Measurements from ENCODE around the gene BTBD19. TPM values are rescaled to one million over a fixed set of nuclear protein-coding genes. Genes with fewer than 3 reads are reported as not detected.
A peak's percentile ranks its signal among the peaks of the same experiment; 100 is the strongest.

Gene BTBD19
- total RNA-seq, 2 donors from 2014 or later = 43.1 to 56.6 TPM

- Mint-ChIP-seq H3K36me3 (ENCODE audit: low read depth) (peaks cover 12% of the 10 kb centered on the region), H3K27me3 (no peaks in the 10 kb centered on the region), H3K27ac (peak overlapping the region; percentile 100), H3K4me3 (no peak overlapping the region), H3K4me1 (peaks cover 26% of the 10 kb centered on the region)
- peaks cover 3% of the 10 kb centered on the region for H3K9me3 ChIP-seq (ENCODE audit: control insufficient read depth, low read length, poor library complexity, severe bottlenecking)
- peak in 1 of 3 donors; percentile 4 for DNase-seq
- ATAC-seq = no peak
Measured at GRCh38 chr1:44798481-44799365, 9.6 kb upstream of the BTBD19 start.

DNA sequence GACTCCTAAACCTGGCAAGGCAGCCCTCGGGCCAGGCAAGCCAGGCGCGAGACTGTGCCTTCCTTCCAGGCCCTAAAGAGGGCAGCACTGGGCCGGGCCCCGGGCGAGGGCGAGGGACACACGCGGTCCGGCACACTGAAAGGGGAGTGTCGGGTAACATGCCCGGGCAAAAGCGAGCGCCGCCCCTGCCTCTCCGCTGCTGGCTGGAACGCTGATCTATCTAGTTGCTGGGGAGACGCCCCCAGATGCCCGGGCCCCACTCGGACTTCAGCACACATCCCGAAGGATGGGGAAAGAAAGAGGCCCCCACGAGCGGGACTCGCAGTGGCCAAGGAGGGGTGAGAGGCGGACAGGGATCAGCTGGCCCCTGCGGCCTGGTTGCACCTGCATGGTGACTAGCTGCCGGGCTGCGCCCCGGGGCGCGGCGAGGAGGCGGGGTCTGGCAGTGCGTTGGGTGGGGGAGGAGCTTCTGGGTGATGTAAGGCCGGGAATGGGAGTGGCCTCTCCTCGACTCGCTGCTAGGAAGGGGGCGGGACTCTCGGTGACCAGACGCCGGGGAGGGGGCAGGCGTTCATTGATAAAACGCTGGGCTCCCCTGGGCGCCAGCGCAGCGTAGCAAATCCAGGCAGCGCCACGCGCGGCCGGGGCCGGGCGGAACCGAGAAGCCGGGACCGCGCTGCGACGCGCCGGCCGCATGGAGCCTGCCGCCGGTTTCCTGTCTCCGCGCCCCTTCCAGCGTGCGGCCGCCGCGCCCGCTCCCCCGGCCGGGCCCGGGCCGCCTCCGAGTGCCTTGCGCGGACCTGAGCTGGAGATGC, 8.3 kb upstream of the BTBD19 start, which contains the start of gene PLK3:
TSS of gene PLK3 (plus strand) at position 608 of the 815 bp plus-strand sequence. CDS start at position 695, 87 bp downstream.
- no peaks in the 10 kb centered on the region for H3K27me3 Mint-ChIP-seq
- peak within 1 kb of the TSS; percentile 100 for H3K27ac Mint-ChIP-seq
- peaks cover 3% of the 10 kb centered on the region for H3K9me3 ChIP-seq (ENCODE audit: control insufficient read depth, low read length, poor library complexity, severe bottlenecking)
- peaks cover 38% of the 10 kb centered on the region for H3K4me1 Mint-ChIP-seq
- H3K4me3 Mint-ChIP-seq = peak within 1 kb of the TSS; percentile 99
- ATAC-seq = peak; percentile 86
- peaks cover 12% of the 10 kb centered on the region for H3K36me3 Mint-ChIP-seq (ENCODE audit: low read depth)
- DNase-seq = peak; percentile 96 to 98 (median 98)

GRCh38 chr1:44801491-44802305, 6.6 kb upstream of the BTBD19 start:
- Mint-ChIP-seq H3K27me3 (no peaks in the 10 kb centered on the region), H3K4me3 (peak overlapping the region; percentile 99), H3K36me3 (ENCODE audit: low read depth) (peaks cover 15% of the 10 kb centered on the region), H3K27ac (peak overlapping the region; percentile 100), H3K4me1 (peaks cover 45% of the 10 kb centered on the region)
- peaks cover 3% of the 10 kb centered on the region for H3K9me3 ChIP-seq (ENCODE audit: control insufficient read depth, low read length, poor library complexity, severe bottlenecking)
- DNase-seq (no peak), ATAC-seq (no peak)

DNA sequence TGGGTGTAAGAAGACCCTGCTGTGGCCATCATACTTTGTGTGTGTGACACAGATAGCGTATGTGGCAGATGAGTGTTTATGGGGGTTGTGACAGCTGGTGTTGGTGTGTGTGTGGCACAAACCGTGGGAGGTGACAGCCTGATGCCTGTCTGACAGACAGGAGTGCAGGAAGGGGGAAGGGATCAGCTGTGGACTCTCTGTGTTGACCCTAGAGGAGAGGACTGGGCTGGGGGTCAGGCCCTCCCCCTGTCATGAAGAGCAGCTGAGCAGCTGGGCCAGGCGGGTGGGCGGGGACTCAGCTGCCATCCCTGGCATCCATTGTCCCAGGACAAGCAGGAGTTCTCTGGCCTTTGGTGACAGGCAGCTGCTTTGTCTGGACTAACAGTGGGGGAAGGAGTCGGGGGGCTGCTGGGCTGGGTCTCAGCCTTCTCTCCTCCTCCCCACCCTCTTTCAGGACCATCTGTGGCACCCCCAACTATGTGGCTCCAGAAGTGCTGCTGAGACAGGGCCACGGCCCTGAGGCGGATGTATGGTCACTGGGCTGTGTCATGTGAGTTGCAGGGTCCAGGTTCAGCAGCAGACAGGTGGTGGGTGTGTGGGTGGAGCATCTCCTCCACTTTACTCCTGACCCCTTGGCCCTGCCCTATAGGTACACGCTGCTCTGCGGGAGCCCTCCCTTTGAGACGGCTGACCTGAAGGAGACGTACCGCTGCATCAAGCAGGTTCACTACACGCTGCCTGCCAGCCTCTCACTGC, 5.8 kb upstream of the BTBD19 start:
- H3K4me1 Mint-ChIP-seq = peaks cover 52% of the 10 kb centered on the region
- DNase-seq = no peak
- peak overlapping the region; percentile 100 for H3K27ac Mint-ChIP-seq
- no peak for ATAC-seq
- H3K9me3 ChIP-seq (ENCODE audit: control insufficient read depth, low read length, poor library complexity, severe bottlenecking) = peaks cover 3% of the 10 kb centered on the region
- H3K27me3 Mint-ChIP-seq = no peaks in the 10 kb centered on the region
- H3K4me3 Mint-ChIP-seq = peak overlapping the region; percentile 99
- H3K36me3 Mint-ChIP-seq (ENCODE audit: low read depth) = peaks cover 19% of the 10 kb centered on the region

GRCh38 chr1:44803062-44803311, 5.3 kb upstream of the BTBD19 start:
- ATAC-seq = no peak
- H3K36me3 Mint-ChIP-seq (ENCODE audit: low read depth) = peaks cover 19% of the 10 kb centered on the region
- peaks cover 3% of the 10 kb centered on the region for H3K9me3 ChIP-seq (ENCODE audit: control insufficient read depth, low read length, poor library complexity, severe bottlenecking)
- no peak for DNase-seq
- no peaks in the 10 kb centered on the region for H3K27me3 Mint-ChIP-seq
- H3K27ac Mint-ChIP-seq = peak overlapping the region; percentile 100
- H3K4me1 Mint-ChIP-seq = peaks cover 58% of the 10 kb centered on the region
- H3K4me3 Mint-ChIP-seq = peak overlapping the region; percentile 99

DNA sequence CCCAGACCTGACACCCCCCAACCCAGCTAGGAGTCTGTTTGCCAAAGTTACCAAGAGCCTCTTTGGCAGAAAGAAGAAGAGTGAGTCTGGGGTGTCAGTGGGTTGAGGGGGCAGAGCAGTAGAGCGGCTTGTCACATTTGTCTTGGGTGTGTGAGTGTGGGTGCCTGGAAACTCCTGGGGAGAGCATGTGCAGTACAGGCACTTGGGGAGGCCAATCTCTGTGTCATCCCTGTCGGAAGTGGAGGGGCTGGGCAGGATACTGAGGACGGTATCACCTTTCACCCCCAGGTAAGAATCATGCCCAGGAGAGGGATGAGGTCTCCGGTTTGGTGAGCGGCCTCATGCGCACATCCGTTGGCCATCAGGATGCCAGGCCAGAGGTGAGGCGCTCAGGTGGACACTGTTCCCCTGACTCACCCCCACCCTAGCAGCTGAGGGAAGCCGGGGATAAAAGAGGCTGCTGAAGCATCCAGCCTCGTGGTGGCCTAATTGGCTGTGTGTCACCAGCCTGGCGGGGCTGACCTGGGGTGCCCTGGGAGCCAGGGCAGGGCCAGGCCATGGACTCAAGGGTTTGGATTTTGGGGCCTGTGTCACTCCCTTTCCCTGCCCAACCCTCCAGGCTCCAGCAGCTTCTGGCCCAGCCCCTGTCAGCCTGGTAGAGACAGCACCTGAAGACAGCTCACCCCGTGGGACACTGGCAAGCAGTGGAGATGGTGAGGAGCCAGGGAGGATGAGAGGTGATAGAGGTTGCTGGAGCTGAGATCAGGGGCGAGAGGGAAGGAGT, 4.8 kb upstream of the BTBD19 start:
- Mint-ChIP-seq H3K36me3 (ENCODE audit: low read depth) (peaks cover 19% of the 10 kb centered on the region), H3K4me3 (peak overlapping the region; percentile 99), H3K4me1 (peaks cover 60% of the 10 kb centered on the region), H3K27ac (peak overlapping the region; percentile 100), H3K27me3 (no peaks in the 10 kb centered on the region)
- DNase-seq (peak in 1 of 3 donors; percentile 11), ATAC-seq (no peak)
- peaks cover 3% of the 10 kb centered on the region for H3K9me3 ChIP-seq (ENCODE audit: control insufficient read depth, low read length, poor library complexity, severe bottlenecking)

DNA sequence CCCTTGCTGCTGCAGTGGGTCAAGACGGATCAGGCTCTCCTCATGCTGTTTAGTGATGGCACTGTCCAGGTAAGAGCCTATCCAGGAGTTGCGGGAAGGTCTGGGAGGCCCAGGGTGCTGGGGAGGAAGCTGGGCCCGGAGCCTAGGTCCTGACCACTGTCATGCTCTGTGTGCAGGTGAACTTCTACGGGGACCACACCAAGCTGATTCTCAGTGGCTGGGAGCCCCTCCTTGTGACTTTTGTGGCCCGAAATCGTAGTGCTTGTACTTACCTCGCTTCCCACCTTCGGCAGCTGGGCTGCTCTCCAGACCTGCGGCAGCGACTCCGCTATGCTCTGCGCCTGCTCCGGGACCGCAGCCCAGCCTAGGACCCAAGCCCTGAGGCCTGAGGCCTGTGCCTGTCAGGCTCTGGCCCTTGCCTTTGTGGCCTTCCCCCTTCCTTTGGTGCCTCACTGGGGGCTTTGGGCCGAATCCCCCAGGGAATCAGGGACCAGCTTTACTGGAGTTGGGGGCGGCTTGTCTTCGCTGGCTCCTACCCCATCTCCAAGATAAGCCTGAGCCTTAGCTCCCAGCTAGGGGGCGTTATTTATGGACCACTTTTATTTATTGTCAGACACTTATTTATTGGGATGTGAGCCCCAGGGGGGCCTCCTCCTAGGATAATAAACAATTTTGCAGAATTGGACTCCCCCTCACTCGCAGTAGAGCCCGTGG, 2.9 kb upstream of the BTBD19 start:
- ATAC-seq (no peak), DNase-seq (peak in 1 of 3 donors; percentile 11)
- peaks cover 3% of the 10 kb centered on the region for H3K9me3 ChIP-seq (ENCODE audit: control insufficient read depth, low read length, poor library complexity, severe bottlenecking)
- Mint-ChIP-seq H3K4me1 (peaks cover 75% of the 10 kb centered on the region), H3K36me3 (ENCODE audit: low read depth) (peaks cover 19% of the 10 kb centered on the region), H3K4me3 (peak overlapping the region; percentile 62), H3K27ac (peak overlapping the region; percentile 100), H3K27me3 (no peaks in the 10 kb centered on the region)

- H3K9me3 ChIP-seq (ENCODE audit: control insufficient read depth, low read length, poor library complexity, severe bottlenecking) = peaks cover 3% of the 10 kb centered on the region
- Mint-ChIP-seq H3K27ac (peak overlapping the region; percentile 100), H3K4me3 (peak overlapping the region; percentile 62), H3K27me3 (no peaks in the 10 kb centered on the region), H3K4me1 (peaks cover 79% of the 10 kb centered on the region), H3K36me3 (ENCODE audit: low read depth) (peaks cover 19% of the 10 kb centered on the region)
- ATAC-seq (no peak), DNase-seq (peak in 2 of 3 donors; percentile 20 to 28)
Measured at GRCh38 chr1:44806025-44806703, 2.2 kb upstream of the BTBD19 start.

DNA sequence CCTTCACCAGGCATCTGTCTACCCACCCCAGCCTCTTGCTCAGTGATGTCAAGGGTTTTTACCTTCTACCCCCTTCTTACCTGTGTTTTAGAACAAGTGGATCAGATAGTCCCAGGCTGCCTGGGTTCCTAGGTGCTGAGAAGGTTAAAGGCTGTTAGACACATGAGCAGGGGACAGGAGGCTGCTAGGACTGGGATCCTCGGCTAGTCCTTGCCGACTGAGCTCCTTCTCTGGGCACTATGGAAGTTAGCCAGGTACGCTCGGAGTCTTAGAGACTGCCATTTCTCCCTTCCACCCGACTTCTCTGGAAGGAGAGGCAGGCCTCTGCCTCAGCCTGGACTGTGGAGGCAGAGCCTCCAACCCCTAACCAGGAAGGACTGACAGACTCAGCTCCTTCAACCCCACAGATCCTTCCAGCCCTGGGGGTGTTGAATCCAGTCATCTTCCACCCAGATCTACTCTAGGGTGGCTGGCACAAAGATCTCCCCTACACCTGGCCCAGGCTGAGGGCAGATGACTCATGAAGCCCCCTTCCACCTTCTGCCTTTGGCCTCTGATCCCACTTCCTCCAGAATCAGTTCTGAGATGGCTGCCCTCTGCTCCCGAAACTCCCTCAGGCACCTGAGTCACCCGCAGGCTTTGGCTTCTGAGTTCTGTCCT, 1.5 kb upstream of the BTBD19 start, which contains the start of gene DYNLT4:
TSS of gene DYNLT4 (minus strand) at position 648 of the 660 bp plus-strand sequence. CDS start 683 bp downstream, outside the sequence.
- H3K27ac Mint-ChIP-seq = peak within 1 kb of the TSS; percentile 100
- ATAC-seq = no peak
- no peak for DNase-seq
- peak within 1 kb of the TSS; percentile 82 for H3K4me3 Mint-ChIP-seq
- H3K27me3 Mint-ChIP-seq = no peaks in the 10 kb centered on the region
- H3K36me3 Mint-ChIP-seq (ENCODE audit: low read depth) = peaks cover 18% of the 10 kb centered on the region
- peaks cover 81% of the 10 kb centered on the region for H3K4me1 Mint-ChIP-seq
- peaks cover 3% of the 10 kb centered on the region for H3K9me3 ChIP-seq (ENCODE audit: control insufficient read depth, low read length, poor library complexity, severe bottlenecking)

DNA sequence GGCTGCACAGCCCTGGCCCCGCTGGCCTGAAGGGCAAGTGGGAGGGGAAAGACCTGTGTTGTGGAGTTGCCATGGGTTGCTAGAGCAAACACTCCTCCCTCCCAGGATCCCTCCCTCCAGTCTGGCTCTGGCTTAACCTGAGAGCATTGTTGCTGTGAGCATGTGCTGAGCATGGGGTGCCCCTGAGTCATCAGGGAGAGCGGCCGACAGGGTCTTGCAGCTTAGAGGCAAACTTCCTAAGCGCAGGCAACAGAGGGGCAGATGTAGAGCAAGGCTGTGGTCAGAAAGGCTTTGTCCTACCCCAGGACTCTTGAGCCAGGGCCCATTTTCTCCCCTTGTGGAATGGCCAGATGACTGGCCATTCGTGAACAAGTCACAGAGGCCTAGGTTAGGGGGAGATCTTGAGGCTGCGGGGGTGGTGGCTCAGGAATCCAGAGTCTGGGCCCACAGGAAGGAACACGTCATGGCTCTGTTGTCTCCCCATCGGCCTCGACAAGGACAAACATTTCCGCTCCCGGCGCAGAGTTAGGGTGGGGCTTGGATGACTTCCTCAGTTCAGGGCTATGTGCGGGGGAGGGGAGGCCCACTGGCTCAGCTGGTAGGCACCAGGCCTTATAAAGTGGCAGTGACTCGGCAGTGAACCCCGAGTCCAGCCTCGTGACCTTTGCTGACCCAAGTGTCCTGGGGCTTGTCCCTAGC, 810 bp upstream of the BTBD19 start:
- ATAC-seq (peak; percentile 63), DNase-seq (peak; percentile 69 to 84 (median 73))
- Mint-ChIP-seq H3K36me3 (ENCODE audit: low read depth) (peaks cover 13% of the 10 kb centered on the region), H3K27ac (peak overlapping the region; percentile 100), H3K4me3 (peak overlapping the region; percentile 82), H3K27me3 (no peaks in the 10 kb centered on the region), H3K4me1 (peaks cover 80% of the 10 kb centered on the region)
- no peaks in the 10 kb centered on the region for H3K9me3 ChIP-seq (ENCODE audit: control insufficient read depth, low read length, poor library complexity, severe bottlenecking)

Measured in T-helper 17 cell (primary cell).